HUES64 (cell line): Measurements from ENCODE around the gene PLEKHG1. TPM values are rescaled to one million over a fixed set of nuclear protein-coding genes. Genes with fewer than 3 reads are reported as not detected.

Source experiments
- H3K27ac ChIP-seq: 2 replicates; pipeline ENCODE4 v1.7.0; 2013; ENCODE audit warnings: low read depth, low read length, inconsistent platforms
- H3K27me3 ChIP-seq: 2 replicates; pipeline ENCODE4 v1.6.1; 2013; ENCODE audit warnings: mild to moderate bottlenecking, low read length; ENCODE audit not compliant: insufficient read depth
- H3K36me3 ChIP-seq: 2 replicates; pipeline ENCODE4 v1.6.1; 2013; ENCODE audit warnings: mild to moderate bottlenecking, low read length; ENCODE audit not compliant: insufficient read depth
- H3K4me1 ChIP-seq: 2 replicates; pipeline ENCODE4 v1.6.1; 2013; ENCODE audit warnings: mild to moderate bottlenecking, low read length, moderate library complexity; ENCODE audit not compliant: insufficient read depth
- H3K4me3 ChIP-seq: 2 replicates; pipeline ENCODE4 v1.5.1; 2013; ENCODE audit warnings: mild to moderate bottlenecking, low read length, moderate library complexity
- H3K9ac ChIP-seq: 2 replicates; pipeline ENCODE4 v1.6.1; 2013; ENCODE audit warnings: mild to moderate bottlenecking, low read depth, low read length
- H3K9me3 ChIP-seq: 2 replicates; pipeline ENCODE4 v1.6.1; 2013; ENCODE audit warnings: low read depth, low read length; ENCODE audit not compliant: insufficient read depth
- WGBS: fragments of 150-250, 120-280 bp; methylation state at CpG from one replicate; pipeline ENCODE4 v1.1.7; 2013; ENCODE audit warnings: missing lambda C conversion rate; 5-methylcytosine and 5-hydroxymethylcytosine counted together
- polyA plus RNA-seq, 2 experiments: library from polyadenylated mRNA; stranded (reverse); fragments of 50-300 nt; gene quantifications; one replicate each; pipeline ENCODE4 v1.2.3, GENCODE V29; 2013

PLEKHG1 gene
- polyA plus RNA-seq (2013, experiment 1 of 2): 1.4 TPM
- polyA plus RNA-seq (2013, experiment 2 of 2): 3.2 TPM

DNA sequence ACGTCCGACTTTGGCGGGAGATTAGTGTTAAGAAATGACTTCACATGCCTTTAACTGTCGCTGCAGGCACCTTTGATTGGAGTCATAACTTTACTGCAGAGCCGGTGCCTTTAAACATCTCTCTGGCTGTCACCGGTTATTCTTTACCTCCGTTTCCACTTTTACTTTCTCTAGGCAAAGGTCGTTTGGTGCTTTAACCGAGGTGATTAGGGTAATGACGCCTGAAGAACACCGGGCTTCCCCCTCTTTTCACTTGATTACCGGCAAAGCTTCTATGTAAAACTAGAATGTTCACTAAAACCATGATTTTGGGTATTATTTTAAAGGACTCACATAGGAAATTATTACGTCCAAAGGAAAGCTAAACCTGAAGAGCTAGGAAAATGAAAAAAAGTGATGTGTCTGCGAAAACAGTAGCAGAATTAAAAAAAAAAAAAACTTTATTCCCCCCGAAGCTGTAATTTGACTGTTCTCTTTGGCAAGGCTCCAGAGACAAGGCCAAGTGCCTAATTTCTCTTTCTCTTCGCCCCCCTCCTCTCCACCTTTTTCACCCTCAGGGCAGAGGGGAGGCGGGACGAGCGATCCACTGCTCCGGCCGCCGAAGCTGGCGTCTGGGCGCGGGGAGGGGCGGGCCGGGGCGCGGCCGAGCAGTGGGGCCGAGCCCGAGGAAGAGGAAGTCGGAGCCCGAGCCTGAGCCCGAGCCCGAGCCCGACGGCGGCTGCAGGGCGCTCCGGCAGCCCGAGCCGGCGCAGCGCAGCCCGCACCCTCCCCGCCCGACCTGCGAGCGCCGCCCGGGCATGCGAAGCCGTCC is at the start of gene PLEKHG1:
Gene PLEKHG1, plus strand, starts transcription at position 687 of the 811 bp plus-strand sequence. CDS start 133,797 bp downstream, outside the sequence.
- Histone ChIP-seq H3K4me1 (no peaks in the 10 kb centered on the region), H3K9me3 (no peaks in the 10 kb centered on the region), H3K4me3 (peak within 1 kb of the TSS; percentile 65), H3K9ac (peak within 1 kb of the TSS; percentile 46), H3K36me3 (no peaks in the 10 kb centered on the region), H3K27ac (no peak within 1 kb of the TSS), H3K27me3 (peaks cover 81% of the 10 kb centered on the region)
- 10% methylated on average over 53 of the region's 54 CpGs for WGBS

DNA sequence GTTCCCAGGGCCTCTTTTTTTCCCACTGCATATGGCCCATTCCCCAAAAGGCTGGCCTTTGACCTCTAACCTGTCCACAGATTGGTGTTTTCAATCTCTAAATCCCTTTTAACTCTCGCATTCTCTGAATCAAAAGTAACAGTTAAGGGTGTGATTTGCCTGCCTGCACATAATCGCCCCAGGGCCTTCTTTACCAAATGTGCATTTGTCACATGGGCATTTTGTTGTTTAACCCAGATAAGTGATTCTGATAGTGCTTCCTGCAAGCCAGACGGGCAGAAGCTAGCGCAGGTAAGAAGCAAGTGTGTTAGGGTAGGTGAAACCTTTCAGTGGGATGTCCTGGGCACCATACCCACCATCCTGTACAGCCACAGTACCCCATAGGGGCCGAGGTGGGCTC is 49.4 kb upstream of the PLEKHG1 start:
- Histone ChIP-seq H3K4me3 (no peak overlapping the region), H3K4me1 (no peaks in the 10 kb centered on the region), H3K9ac (no peak overlapping the region), H3K36me3 (no peaks in the 10 kb centered on the region), H3K27ac (no peak overlapping the region), H3K9me3 (no peaks in the 10 kb centered on the region), H3K27me3 (no peaks in the 10 kb centered on the region)
- WGBS: 95% methylated on average over 4 of the region's 5 CpGs

DNA sequence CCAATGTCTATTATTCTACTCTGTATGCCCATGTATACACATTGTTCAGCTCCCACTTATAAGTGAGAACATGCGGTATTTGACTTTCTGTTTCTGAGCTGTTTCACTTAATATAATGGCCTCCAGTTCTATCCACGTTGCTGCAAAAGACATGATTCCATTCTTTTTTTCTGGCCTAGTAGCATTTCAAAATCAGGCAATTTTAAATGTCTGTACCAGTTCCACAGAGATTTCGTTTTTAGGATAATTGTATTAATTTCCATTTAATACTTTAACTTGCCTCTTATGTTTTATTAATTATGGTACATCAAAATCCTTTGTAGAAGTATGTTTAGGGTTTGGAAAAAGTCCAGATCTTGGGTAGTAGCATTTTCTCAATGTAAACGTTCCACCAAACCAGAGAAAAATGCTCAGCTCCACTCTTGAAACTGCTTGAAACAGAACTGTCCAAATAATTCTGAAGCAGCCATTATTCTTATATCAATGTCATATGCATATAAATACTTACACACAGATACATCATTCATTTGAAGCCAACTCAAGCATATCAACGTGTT is 42.6 kb upstream of the PLEKHG1 start:
- H3K27me3 ChIP-seq: no peaks in the 10 kb centered on the region

DNA sequence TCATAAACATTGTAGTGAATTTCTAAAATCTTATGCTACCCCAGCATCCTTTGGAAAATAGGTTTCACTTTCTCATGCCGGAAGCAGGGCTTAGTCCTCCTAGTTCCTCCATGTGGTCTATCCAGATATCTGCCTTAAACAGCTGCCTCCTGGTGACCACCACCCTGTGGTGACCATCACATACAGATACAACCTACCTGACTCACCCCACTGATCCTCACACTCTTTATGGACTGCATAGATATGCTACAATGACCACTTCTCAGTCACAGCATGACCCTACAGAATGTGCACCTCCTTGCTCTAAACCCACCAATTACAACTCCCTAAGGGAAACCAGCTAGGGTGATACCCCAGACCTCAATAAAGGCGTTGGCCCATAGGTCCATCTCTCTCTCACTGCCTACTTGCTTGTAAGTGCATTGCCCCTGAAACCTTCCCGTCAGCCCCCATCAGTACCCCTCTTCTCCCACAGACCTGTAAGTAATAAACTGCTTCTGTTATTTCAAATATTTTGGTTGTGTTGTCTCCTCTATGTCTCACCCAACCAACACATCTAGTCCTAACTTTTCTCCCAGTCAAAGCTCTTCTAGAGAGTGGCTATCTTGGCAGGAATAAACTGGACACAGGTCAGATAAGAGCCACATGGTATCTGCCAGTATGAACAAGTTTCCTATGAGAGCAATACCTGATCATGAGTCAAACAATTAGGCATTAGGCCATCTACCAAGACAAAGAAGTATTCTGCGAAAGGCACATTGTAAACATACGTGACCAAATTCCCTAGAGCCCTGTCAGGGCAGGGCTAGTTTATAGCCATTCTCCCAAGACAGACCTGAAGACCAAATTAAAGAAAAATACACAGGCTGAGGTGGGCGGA is 39.4 kb upstream of the PLEKHG1 start:
- no peak overlapping the region for H3K9ac ChIP-seq
- H3K36me3 ChIP-seq: no peaks in the 10 kb centered on the region
- no peak overlapping the region for H3K4me3 ChIP-seq
- 74% methylated on average over 6 of the region's 6 CpGs for WGBS
- no peaks in the 10 kb centered on the region for H3K4me1 ChIP-seq
- H3K9me3 ChIP-seq: no peaks in the 10 kb centered on the region
- no peak overlapping the region for H3K27ac ChIP-seq
- H3K27me3 ChIP-seq: no peaks in the 10 kb centered on the region

More for the DNA sequence above, 42.6 kb upstream of the PLEKHG1 start:
- Histone ChIP-seq H3K9me3 (no peaks in the 10 kb centered on the region), H3K4me1 (no peaks in the 10 kb centered on the region), H3K27ac (no peak overlapping the region), H3K9ac (no peak overlapping the region), H3K36me3 (no peaks in the 10 kb centered on the region), H3K4me3 (no peak overlapping the region)
- 92% methylated on average over 4 of the region's 5 CpGs for WGBS

DNA sequence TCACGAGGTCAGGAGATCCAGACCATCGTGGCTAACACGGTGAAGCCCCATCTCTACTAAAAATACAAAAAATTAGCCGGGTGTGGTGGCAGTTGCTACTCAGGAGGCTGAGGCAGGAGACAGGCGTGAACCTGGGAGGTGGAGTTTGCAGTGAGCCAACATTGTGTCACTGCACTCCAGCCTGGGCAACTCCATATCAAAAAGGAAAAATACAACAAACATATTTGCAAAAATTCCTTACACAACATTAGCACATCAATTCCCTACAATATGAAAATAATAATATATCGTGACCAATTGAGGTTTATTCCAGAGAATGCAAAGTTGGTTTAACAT is 38.8 kb upstream of the PLEKHG1 start:
- Histone ChIP-seq H3K27ac (no peak overlapping the region), H3K27me3 (no peaks in the 10 kb centered on the region), H3K9me3 (no peaks in the 10 kb centered on the region), H3K9ac (no peak overlapping the region), H3K36me3 (no peaks in the 10 kb centered on the region), H3K4me1 (no peaks in the 10 kb centered on the region), H3K4me3 (no peak overlapping the region)
- 93% methylated on average over 6 of the region's 6 CpGs for WGBS

DNA sequence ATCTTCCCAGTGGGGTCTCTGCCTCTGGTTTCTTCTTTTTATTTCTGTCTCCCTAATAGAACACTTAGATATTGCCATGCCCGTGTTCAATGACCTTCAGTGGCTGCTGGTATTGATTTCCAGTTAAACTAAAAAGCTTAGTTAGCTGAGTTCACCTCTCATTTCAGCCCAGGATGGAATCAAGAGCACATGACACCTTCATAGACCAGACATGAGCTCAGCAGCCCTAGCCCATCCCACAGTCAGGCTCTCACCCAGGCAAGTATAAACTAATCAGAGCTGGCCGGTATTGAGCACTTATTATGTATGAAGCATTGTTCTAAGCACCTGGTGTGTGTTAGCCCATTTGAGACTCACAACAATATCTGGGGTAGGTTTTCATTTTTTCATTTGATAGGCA is 33.7 kb upstream of the PLEKHG1 start:
- no peak overlapping the region for H3K9ac ChIP-seq
- no peak overlapping the region for H3K4me3 ChIP-seq
- no peaks in the 10 kb centered on the region for H3K27me3 ChIP-seq
- WGBS: 97% methylated on average over 2 of the region's 2 CpGs
- no peaks in the 10 kb centered on the region for H3K4me1 ChIP-seq
- H3K36me3 ChIP-seq: no peaks in the 10 kb centered on the region
- H3K27ac ChIP-seq: no peak overlapping the region
- H3K9me3 ChIP-seq: no peaks in the 10 kb centered on the region

DNA sequence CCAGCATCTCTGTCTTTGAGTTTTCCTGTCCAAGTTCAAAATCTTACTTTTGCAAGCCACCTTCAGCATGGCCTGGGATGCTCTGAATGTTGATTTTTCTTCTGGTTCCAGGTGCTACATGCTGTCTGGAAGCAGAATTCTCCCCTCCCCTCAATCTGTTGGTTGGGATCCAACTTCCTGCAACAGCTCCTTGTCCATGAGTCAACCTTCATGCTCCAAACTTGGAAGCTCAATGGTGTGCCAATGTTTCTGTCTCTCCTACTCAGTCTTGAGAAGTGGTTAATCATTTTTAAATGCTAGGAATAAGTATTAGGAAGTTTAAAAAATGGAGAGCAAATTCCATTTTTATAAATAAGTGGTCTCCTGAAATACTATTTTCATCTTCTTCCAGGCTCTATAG is 33.2 kb upstream of the PLEKHG1 start:
- Histone ChIP-seq H3K36me3 (no peaks in the 10 kb centered on the region), H3K27me3 (no peaks in the 10 kb centered on the region), H3K9ac (no peak overlapping the region), H3K27ac (no peak overlapping the region), H3K4me3 (no peak overlapping the region), H3K4me1 (no peaks in the 10 kb centered on the region), H3K9me3 (no peaks in the 10 kb centered on the region)

DNA sequence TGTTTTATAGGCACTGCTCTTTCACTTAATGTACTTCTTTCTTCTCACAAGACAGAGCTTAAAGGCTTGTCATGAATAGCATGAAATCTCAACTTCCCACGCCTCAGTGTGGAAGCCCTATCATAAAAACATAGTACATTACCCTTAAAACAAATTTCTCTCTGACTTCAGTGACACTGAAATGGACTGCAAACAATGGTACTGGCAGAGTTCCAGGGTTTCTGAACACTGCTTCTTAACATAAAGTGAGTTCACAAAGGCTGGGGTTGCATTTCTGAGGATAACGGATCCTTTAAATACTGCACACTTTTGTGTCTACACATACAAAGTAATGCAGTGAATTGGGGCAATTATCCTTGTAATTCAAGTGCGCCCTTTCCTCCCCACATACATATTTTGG is 32.3 kb upstream of the PLEKHG1 start:
- Histone ChIP-seq H3K9me3 (no peaks in the 10 kb centered on the region), H3K4me3 (no peak overlapping the region), H3K4me1 (no peaks in the 10 kb centered on the region), H3K9ac (no peak overlapping the region), H3K27ac (no peak overlapping the region), H3K27me3 (no peaks in the 10 kb centered on the region), H3K36me3 (no peaks in the 10 kb centered on the region)
- 96% methylated on average over 3 of the region's 3 CpGs for WGBS

DNA sequence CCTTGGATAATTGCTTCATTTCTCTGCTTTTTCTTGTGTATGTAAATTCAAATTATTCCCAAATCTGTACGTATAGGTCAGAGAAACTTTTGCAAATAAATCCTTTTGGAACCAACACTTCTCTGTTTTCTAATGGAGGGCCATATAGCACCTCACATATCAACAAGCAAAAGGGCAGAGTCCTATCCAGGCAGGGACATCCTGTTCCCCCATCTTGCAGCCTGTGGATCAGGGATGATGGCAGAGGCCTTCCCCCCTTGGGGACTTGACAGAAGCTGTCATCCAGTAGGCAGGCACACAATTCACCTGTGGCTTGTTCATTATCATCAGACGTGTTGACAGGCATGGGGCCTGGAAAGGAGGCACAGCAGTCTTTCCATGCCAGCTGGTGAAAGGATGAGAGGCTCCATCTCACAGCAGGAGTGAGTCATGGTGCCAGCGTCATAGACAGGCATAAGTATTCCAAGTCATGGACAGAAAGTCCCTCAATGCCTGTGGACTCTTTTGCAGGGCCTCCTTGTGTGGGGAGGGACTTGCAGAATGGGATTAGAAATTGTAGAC is 31.8 kb upstream of the PLEKHG1 start:
- no peak overlapping the region for H3K4me3 ChIP-seq
- H3K9me3 ChIP-seq: no peaks in the 10 kb centered on the region
- no peaks in the 10 kb centered on the region for H3K36me3 ChIP-seq
- H3K27me3 ChIP-seq: no peaks in the 10 kb centered on the region
- H3K27ac ChIP-seq: no peak overlapping the region
- WGBS: 86% methylated on average over 3 of the region's 3 CpGs
- no peaks in the 10 kb centered on the region for H3K4me1 ChIP-seq
- no peak overlapping the region for H3K9ac ChIP-seq

DNA sequence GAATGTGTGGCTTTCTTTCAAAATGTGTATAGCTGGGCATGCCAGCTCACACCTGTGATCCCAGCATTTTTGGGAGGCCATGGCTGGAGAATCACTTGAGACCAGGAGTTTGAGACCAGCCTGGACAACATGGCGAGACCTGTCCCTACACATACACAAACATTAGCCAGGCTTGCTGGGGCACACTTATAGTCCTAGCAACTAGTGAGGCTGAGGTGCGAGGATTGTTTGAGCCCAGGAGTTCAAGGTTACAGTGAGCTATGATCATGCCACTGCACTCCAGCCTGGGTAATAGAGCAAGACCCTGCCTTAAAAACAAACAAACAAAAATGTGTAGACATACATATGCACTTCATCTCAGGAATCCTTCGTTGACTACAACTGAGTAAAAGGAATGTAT is 31.1 kb upstream of the PLEKHG1 start:
- H3K27me3 ChIP-seq: no peaks in the 10 kb centered on the region
- H3K9me3 ChIP-seq: no peaks in the 10 kb centered on the region
- no peak overlapping the region for H3K4me3 ChIP-seq
- no peaks in the 10 kb centered on the region for H3K4me1 ChIP-seq
- no peak overlapping the region for H3K27ac ChIP-seq
- 89% methylated on average over 3 of the region's 3 CpGs for WGBS
- H3K9ac ChIP-seq: no peak overlapping the region
- H3K36me3 ChIP-seq: no peaks in the 10 kb centered on the region

DNA sequence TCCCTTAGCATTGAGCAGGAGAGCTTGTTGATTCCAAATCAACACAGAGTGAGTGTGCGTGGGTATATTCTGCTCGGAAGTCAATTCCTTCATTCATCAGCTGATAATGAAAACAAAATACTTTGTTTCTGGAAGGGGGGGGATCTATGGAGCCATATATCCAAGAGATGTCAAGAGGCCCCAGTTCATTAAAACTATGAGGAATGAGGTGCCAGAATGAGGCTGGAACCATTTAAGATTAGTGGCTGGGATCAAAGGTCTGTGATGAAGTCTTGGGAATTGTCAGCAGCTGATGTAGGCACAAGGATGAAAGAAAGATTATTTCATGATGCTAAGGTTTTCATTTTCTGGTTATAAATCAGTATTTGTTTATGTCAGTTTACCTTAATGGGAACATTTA is 30.5 kb upstream of the PLEKHG1 start:
- no peaks in the 10 kb centered on the region for H3K9me3 ChIP-seq
- H3K27ac ChIP-seq: no peak overlapping the region
- WGBS: 100% methylated on average over 2 of the region's 2 CpGs

More for the DNA sequence above, 30.5 kb upstream of the PLEKHG1 start:
- no peaks in the 10 kb centered on the region for H3K36me3 ChIP-seq
- no peak overlapping the region for H3K4me3 ChIP-seq
- no peaks in the 10 kb centered on the region for H3K27me3 ChIP-seq
- no peaks in the 10 kb centered on the region for H3K4me1 ChIP-seq
- H3K9ac ChIP-seq: no peak overlapping the region
